ENCODE measurements around the gene MID2. TPM values are rescaled to one million over a fixed set of nuclear protein-coding genes. Genes with fewer than 3 reads are reported as not detected.

Gene MID2, protein sequence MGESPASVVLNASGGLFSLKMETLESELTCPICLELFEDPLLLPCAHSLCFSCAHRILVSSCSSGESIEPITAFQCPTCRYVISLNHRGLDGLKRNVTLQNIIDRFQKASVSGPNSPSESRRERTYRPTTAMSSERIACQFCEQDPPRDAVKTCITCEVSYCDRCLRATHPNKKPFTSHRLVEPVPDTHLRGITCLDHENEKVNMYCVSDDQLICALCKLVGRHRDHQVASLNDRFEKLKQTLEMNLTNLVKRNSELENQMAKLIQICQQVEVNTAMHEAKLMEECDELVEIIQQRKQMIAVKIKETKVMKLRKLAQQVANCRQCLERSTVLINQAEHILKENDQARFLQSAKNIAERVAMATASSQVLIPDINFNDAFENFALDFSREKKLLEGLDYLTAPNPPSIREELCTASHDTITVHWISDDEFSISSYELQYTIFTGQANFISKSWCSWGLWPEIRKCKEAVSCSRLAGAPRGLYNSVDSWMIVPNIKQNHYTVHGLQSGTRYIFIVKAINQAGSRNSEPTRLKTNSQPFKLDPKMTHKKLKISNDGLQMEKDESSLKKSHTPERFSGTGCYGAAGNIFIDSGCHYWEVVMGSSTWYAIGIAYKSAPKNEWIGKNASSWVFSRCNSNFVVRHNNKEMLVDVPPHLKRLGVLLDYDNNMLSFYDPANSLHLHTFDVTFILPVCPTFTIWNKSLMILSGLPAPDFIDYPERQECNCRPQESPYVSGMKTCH
- total RNA-seq (10 to 100 TPM in 4 of 5 experiments, 1 to 10 TPM in 1; 4.4 to 22.5 (median 18.5) TPM), polyA plus RNA-seq (10 to 100 TPM in 1 of 2 donors, 1 to 10 TPM in 1; 5.7 to 16.2 TPM), total RNA-seq (29.3 reads per million, percentile 59 among the genes with 10 or more reads in this experiment)

GRCh38 chrX:107825698-107826237 is at the start of gene MID2:
MID2 (plus strand) TSS chrX:107825866; CDS start chrX:107826427, 561 bp downstream.
- Histone ChIP-seq H3K4me3 (ENCODE audit: low read length) (peak within 1 kb of the TSS; percentile 61), H3K4me1 (ENCODE audit: control insufficient read depth in 2 of 2, insufficient read depth in 2 of 2, low read length in 2 of 2) (peaks cover 0 to 7% of the 10 kb centered on the region in 2 donors), H3K36me3 (ENCODE audit: control insufficient read depth in 2 of 3, insufficient read depth in 3 of 3, low read length in 3 of 3) (no peaks in the 10 kb centered on the region), H3K9me3 (ENCODE audit: control insufficient read depth in 2 of 3, low read length in 3 of 3) (no peaks in the 10 kb centered on the region), H3K27me3 (ENCODE audit: control insufficient read depth in 2 of 2, insufficient read depth in 2 of 2, low read length in 2 of 2) (no peaks in the 10 kb centered on the region), H3K27ac (ENCODE audit: low read depth, low read length) (peak within 1 kb of the TSS; percentile 80)
- DNase-seq (peak in 8 of 9 donors; percentile 21 to 66 (median 58)), ATAC-seq (peak; percentile 77)
- POLR2A ChIA-PET = interaction anchor here (0.8 to 2.3 kb wide), 4 partner anchors 16 to 197 kb away, joined by 3 to 7 read pairs (median 6); partner anchors contain the start of genes NCBP2L and PRPS1
- CTCF ChIA-PET = interaction anchor here (0.5 to 0.6 kb wide), 2 partner anchors 13 to 41 kb away, joined by 3 to 4 read pairs; no protein-coding TSS in a partner anchor
- Mint-ChIP-seq H3K27me3 (peaks cover 0 to 20% (median 0%) of the 10 kb centered on the region in 5 donors), H3K4me1 (peaks cover 7 to 60% (median 38%) of the 10 kb centered on the region in 7 donors), H3K9me3 (no peaks in the 10 kb centered on the region), H3K36me3 (peaks cover 0 to 2% (median 0%) of the 10 kb centered on the region in 5 donors), H3K27ac (peak within 1 kb of the TSS; percentile 69 to 95 (median 87)), H3K4me3 (peak within 1 kb of the TSS; percentile 73 to 92 (median 88))
- intact Hi-C loops (cut with micrococcal nuclease) = loop anchor here (1.0 to 5.0 kb wide), 11 partner anchors 49 to 1712 kb away; partner anchors contain the start of genes ATG4A (in 2 of the 2), PRPS1 (in 2 of the 2), PSMD10 (in 2 of the 2) and NCBP2L (in 1 of the 2)

- Mint-ChIP-seq H3K36me3 (no peaks in the 10 kb centered on the region), H3K27me3 (peaks cover 0 to 22% (median 0%) of the 10 kb centered on the region in 5 donors), H3K4me1 (peaks cover 8 to 31% (median 19%) of the 10 kb centered on the region in 7 donors), H3K9me3 (no peaks in the 10 kb centered on the region), H3K27ac (peak overlapping the region; percentile 82 to 95 (median 92)), H3K4me3 (peak overlapping the region; percentile 80 to 96 (median 92))
- Histone ChIP-seq H3K27me3 (ENCODE audit: control insufficient read depth in 2 of 2, insufficient read depth in 2 of 2, low read length in 2 of 2) (no peaks in the 10 kb centered on the region), H3K27ac (ENCODE audit: low read depth, low read length) (peak overlapping the region; percentile 64), H3K36me3 (ENCODE audit: control insufficient read depth in 2 of 3, insufficient read depth in 3 of 3, low read length in 3 of 3) (no peaks in the 10 kb centered on the region), H3K4me3 (ENCODE audit: low read length) (peak overlapping the region; percentile 63), H3K4me1 (ENCODE audit: control insufficient read depth in 2 of 2, insufficient read depth in 2 of 2, low read length in 2 of 2) (no peaks in the 10 kb centered on the region), H3K9me3 (ENCODE audit: control insufficient read depth in 2 of 3, low read length in 3 of 3) (no peaks in the 10 kb centered on the region)
- intact Hi-C loops (cut with micrococcal nuclease) = loop anchor here (1.0 to 10.0 kb wide), 20 partner anchors 35 to 883 kb away; partner anchors contain the start of genes ATG4A (in 2 of the 2), PSMD10 (in 2 of the 2) and PRPS1 (in 1 of the 2)
- POLR2A ChIA-PET = interaction anchor here (0.6 to 5.3 kb wide), 13 partner anchors 35 to 151 kb away, joined by 3 to 71 read pairs (median 5); partner anchors contain the start of genes MID2 and PRPS1
- CTCF ChIA-PET = interaction anchor here (0.5 to 6.4 kb wide), 17 partner anchors 11 to 903 kb away, joined by 3 to 96 read pairs (median 4); no protein-coding TSS in a partner anchor
- peak; percentile 91 for ATAC-seq
- DNase-seq = peak; percentile 13 to 87 (median 81)
Observed at GRCh38 chrX:107776649-107777535, 48.8 kb upstream of the MID2 start.

DNA sequence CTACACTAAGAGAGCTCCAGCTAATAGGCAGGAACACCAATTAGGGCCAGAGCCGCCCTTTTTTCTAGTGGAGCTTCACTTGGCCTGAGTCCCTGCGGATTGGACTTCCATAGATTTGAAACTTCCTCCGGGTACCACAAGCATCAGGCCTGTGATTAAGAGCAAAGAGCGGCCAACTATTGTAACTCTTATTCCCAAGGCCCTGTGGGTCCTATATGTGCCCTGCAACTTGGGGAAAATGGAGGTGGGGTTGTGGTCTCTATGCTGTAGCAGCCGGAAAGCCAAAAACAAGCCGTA is 48.2 kb upstream of the MID2 start, which contains the start of gene NCBP2L:
TSS of gene NCBP2L (plus strand) at position 198 of the 297 bp plus-strand sequence. CDS start 16,488 bp downstream, outside the sequence.
- CTCF ChIA-PET = interaction anchor here (0.5 to 6.4 kb wide), 15 partner anchors 36 to 903 kb away, joined by 3 to 96 read pairs (median 4); no protein-coding TSS in a partner anchor
- peak within 1 kb of the TSS; percentile 64 for H3K27ac ChIP-seq (ENCODE audit: low read depth, low read length)
- H3K4me1 Mint-ChIP-seq = peaks cover 8 to 31% (median 19%) of the 10 kb centered on the region in 7 donors

DNA sequence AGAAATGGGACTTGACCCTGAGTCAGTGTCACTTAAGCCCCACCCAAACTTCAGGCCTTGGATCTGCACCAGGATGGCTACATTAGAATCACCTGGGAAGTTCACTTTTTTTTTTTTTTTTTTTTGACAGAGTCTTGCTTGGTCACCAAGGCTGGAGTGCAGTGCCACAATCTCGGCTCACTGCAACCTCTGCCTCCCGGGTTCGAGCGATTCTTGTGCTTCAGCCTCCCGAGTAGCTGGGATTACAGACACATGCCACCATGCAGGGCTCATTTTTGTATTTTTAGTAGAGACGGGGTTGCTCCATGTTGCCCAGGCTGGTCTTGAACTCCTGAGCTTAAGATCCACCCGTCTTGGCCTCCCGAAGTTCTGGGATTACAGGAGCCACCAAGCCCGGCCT is 45.1 kb upstream of the MID2 start:
- Mint-ChIP-seq H3K27ac (no peak overlapping the region), H3K27me3 (peaks cover 0 to 9% (median 0%) of the 10 kb centered on the region in 5 donors), H3K9me3 (no peaks in the 10 kb centered on the region), H3K4me3 (no peak overlapping the region), H3K36me3 (no peaks in the 10 kb centered on the region), H3K4me1 (peaks cover 8 to 13% (median 11%) of the 10 kb centered on the region in 7 donors)
- no peak overlapping the region for H3K4me3 ChIP-seq (ENCODE audit: low read length)
- DNase-seq (no peak), ATAC-seq (no peak)
- ChIA-PET POLR2A (no interaction called here), CTCF (no interaction called here)
- H3K9me3 ChIP-seq (ENCODE audit: control insufficient read depth in 2 of 3, low read length in 3 of 3) = no peaks in the 10 kb centered on the region
- no peak overlapping the region for H3K27ac ChIP-seq (ENCODE audit: low read depth, low read length)
- no peaks in the 10 kb centered on the region for H3K27me3 ChIP-seq (ENCODE audit: control insufficient read depth in 2 of 2, insufficient read depth in 2 of 2, low read length in 2 of 2)
- intact Hi-C loops (cut with micrococcal nuclease) = no loop called here
- H3K36me3 ChIP-seq (ENCODE audit: control insufficient read depth in 2 of 3, insufficient read depth in 3 of 3, low read length in 3 of 3) = no peaks in the 10 kb centered on the region
- no peaks in the 10 kb centered on the region for H3K4me1 ChIP-seq (ENCODE audit: control insufficient read depth in 2 of 2, insufficient read depth in 2 of 2, low read length in 2 of 2)

More for the DNA sequence above, 48.2 kb upstream of the MID2 start, which contains the start of gene NCBP2L:
- Mint-ChIP-seq H3K4me3 (peak within 1 kb of the TSS; percentile 80 to 96 (median 92)), H3K27me3 (peaks cover 0 to 18% (median 0%) of the 10 kb centered on the region in 5 donors), H3K9me3 (no peaks in the 10 kb centered on the region), H3K36me3 (no peaks in the 10 kb centered on the region), H3K27ac (peak within 1 kb of the TSS; percentile 82 to 95 (median 92))
- H3K4me3 ChIP-seq (ENCODE audit: low read length) = peak within 1 kb of the TSS; percentile 63
- H3K9me3 ChIP-seq (ENCODE audit: control insufficient read depth in 2 of 3, low read length in 3 of 3) = no peaks in the 10 kb centered on the region
- POLR2A ChIA-PET = interaction anchor here (0.6 to 5.3 kb wide), 10 partner anchors 36 to 152 kb away, joined by 3 to 71 read pairs (median 5); partner anchors contain the start of gene MID2
- no peaks in the 10 kb centered on the region for H3K4me1 ChIP-seq (ENCODE audit: control insufficient read depth in 2 of 2, insufficient read depth in 2 of 2, low read length in 2 of 2)
- intact Hi-C loops (cut with micrococcal nuclease) = loop anchor here (1.0 to 10.0 kb wide), 20 partner anchors 35 to 883 kb away; partner anchors contain the start of genes ATG4A (in 2 of the 2), PSMD10 (in 2 of the 2) and PRPS1 (in 1 of the 2)
- DNase-seq = no peak
- ATAC-seq = no peak
- H3K27me3 ChIP-seq (ENCODE audit: control insufficient read depth in 2 of 2, insufficient read depth in 2 of 2, low read length in 2 of 2) = no peaks in the 10 kb centered on the region
- H3K36me3 ChIP-seq (ENCODE audit: control insufficient read depth in 2 of 3, insufficient read depth in 3 of 3, low read length in 3 of 3) = no peaks in the 10 kb centered on the region

DNA sequence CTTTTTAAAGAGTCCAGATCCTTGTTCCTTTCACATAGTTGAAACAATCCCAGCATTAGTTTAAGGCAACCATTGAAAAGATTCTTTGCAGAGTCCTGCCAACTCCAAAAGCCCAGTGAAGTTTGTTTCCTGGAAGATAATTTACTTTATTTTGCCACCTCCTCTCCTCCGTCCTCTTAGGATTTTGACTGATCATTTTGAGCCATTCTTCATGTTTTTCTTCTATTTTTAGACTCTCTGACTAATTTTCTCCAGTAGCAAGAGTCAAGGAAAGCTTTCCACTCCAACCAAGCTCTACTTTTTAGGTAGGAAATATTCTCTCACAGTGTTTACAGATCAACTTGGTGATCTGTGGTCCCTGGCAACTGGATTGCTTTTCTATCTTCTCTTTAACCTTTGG is 37.8 kb upstream of the MID2 start:
- POLR2A ChIA-PET = interaction anchor here (0.7 kb wide), 1 partner anchor 148 kb away, joined by 3 read pairs; no protein-coding TSS in a partner anchor
- CTCF ChIA-PET = no interaction called here

More for the DNA sequence above, 37.8 kb upstream of the MID2 start:
- no peaks in the 10 kb centered on the region for H3K36me3 ChIP-seq (ENCODE audit: control insufficient read depth in 2 of 3, insufficient read depth in 3 of 3, low read length in 3 of 3)
- no peak for ATAC-seq
- H3K27ac ChIP-seq (ENCODE audit: low read depth, low read length) = no peak overlapping the region
- Mint-ChIP-seq H3K27me3 (peaks cover 0 to 13% (median 0%) of the 10 kb centered on the region in 5 donors), H3K4me3 (no peak overlapping the region), H3K4me1 (no peaks in the 10 kb centered on the region), H3K27ac (no peak overlapping the region), H3K36me3 (no peaks in the 10 kb centered on the region), H3K9me3 (peaks cover 0 to 1% (median 0%) of the 10 kb centered on the region in 11 donors)
- no peak for DNase-seq
- H3K9me3 ChIP-seq (ENCODE audit: control insufficient read depth in 2 of 3, low read length in 3 of 3) = no peaks in the 10 kb centered on the region
- intact Hi-C loops (cut with micrococcal nuclease) = no loop called here
- no peak overlapping the region for H3K4me3 ChIP-seq (ENCODE audit: low read length)
- no peaks in the 10 kb centered on the region for H3K4me1 ChIP-seq (ENCODE audit: control insufficient read depth in 2 of 2, insufficient read depth in 2 of 2, low read length in 2 of 2)
- no peaks in the 10 kb centered on the region for H3K27me3 ChIP-seq (ENCODE audit: control insufficient read depth in 2 of 2, insufficient read depth in 2 of 2, low read length in 2 of 2)

Measured in naive thymus-derived CD4-positive, alpha-beta T cell (primary cell).